Measurements from ENCODE around the gene HP1BP3.

Gene HP1BP3

GRCh38 chr1:20770314-20771087, 16.6 kb downstream of the HP1BP3 start:
- no peak for DNase-seq

DNA sequence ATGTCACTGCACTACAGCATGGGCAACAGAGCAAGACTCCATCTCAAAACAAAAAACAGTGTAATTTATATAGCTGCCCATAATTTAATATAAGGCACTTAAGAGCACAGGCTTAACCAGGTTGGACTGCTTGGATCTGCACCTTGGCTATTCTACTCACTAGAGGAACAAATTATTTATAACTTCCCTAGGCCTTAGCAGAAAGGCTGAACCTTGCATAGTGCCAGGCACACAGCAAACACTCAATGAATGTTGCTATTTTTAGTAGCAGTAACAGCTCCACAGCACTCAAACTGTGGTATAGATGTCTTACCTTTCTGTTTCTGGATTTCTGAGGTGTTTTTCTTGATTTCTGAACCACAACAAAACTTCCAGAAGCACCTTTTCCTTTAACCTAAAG, 19.8 kb downstream of the HP1BP3 start:
- no peak for DNase-seq

- no peak for DNase-seq
These were observed 23.7 kb downstream of the HP1BP3 start for GRCh38 chr1:20763417-20763816.

GRCh38 chr1:20760322-20760721, 26.8 kb downstream of the HP1BP3 start:
- no peak for DNase-seq

DNA sequence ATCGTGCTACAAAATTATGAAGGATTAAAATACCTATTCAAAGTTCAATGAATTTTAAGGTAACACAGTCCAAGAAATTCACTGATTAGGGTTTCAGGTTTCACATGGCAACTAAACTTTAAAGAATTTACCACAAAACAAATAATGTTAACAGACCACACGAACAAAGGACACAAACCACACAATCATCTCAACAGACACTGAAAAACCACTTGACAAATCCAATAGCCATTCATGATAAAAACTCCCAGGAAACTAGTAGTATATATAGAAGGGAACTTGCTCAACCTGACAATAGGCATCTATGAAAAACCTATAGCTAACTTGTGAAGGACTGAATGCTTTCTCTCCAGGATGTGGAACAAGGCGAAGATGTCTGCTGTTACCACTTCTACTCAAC, 33.5 kb downstream of the HP1BP3 start:
- no peak for DNase-seq

- DNase-seq, result no peak
These were observed 35.6 kb downstream of the HP1BP3 start for GRCh38 chr1:20751462-20751990.

- no peak for DNase-seq
These were observed 44.4 kb downstream of the HP1BP3 start for GRCh38 chr1:20742671-20743070.

DNA sequence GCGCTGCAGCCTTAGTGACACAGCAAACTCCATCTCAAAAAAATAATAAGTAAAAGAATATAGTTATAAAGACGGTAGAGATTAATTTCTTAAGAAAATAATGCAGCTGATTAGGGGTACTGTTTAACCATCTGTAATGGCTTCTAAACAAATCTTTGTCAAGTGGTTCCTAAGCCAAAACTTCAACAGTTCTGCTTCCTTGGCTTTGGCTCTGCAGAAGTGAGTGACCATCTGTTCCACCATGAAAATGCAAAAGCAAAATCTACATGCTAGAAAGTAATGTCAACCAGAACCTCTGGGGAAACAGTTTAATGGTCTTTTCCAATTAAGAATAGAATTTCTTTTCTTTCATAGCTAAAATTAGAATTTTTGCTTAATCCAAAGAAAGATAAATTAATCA, 46.3 kb downstream of the HP1BP3 start:
- DNase-seq, result no peak

DNA sequence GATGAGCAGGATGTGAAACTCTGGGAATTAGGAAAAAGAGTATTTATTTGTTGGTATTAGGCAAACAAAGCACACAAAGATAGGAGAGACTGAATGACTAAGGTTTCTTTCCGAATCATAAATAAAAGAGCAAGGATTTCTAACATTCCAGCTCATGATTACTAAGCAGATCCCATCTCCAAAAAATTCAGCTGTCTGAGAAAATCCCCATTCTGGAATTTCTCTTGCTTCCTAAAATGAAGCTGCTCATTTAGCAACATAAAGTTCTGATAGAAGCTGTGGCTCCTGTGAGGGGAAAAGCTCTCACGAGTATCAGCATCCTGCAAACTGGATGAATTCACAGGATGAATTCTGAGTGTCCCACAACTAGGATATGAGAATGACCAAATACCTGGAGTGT, 47.9 kb downstream of the HP1BP3 start:
- no peak for DNase-seq

DNA sequence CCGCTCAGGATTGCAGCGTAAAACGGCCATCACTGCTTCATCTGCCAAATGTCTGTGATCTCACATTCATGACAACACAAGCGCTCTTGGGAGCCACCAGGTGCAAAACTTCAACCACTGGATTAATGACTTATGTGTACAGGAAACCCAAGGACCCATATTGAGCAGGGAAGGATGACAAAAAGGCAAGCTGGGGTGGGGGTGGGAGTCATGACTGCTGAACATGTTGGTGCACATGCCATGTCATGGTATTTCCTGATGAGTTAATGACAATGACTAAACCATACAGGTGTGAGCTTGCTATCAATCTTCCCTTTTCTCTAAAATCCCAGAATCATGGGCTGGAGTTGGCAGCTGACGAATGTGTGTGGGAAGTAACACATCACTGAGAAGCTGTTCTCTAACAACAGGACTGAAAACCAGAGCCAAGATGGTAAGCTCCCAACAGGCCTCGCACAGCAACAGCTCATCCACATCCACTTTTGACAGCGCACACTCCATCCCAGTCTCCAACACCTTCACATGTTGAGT, 51.5 kb downstream of the HP1BP3 start:
- DNase-seq, result no peak

DNA sequence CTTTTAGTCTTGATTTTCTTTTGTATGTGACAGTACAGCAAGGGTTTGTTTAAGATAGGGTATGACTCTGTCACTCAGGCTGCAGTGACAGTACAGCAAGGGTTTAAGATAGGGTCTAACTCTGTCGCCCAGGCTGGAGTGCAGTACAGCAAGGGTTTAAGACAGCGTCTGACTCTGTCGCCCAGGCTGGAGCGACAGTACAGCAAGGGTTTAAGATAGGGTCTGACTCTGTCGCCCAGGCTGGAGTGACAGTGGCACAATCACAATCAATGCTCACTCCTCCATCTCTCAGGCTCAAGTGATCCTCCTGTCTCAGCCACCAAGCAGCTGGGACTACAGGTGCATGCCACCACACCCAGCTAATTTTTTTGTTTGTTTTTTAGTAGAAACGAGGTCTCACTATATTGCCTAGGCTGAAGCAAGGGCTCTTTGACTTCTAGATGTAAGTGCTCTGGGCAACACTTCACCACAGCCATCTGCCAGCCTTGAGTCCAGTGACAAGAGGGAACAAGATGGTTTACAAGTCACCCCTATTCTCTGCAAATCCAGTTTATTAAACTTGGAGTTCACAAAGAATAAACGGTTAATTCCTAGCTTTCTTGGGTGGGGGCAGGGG, 53.6 kb downstream of the HP1BP3 start:
- no peak for DNase-seq

DNA sequence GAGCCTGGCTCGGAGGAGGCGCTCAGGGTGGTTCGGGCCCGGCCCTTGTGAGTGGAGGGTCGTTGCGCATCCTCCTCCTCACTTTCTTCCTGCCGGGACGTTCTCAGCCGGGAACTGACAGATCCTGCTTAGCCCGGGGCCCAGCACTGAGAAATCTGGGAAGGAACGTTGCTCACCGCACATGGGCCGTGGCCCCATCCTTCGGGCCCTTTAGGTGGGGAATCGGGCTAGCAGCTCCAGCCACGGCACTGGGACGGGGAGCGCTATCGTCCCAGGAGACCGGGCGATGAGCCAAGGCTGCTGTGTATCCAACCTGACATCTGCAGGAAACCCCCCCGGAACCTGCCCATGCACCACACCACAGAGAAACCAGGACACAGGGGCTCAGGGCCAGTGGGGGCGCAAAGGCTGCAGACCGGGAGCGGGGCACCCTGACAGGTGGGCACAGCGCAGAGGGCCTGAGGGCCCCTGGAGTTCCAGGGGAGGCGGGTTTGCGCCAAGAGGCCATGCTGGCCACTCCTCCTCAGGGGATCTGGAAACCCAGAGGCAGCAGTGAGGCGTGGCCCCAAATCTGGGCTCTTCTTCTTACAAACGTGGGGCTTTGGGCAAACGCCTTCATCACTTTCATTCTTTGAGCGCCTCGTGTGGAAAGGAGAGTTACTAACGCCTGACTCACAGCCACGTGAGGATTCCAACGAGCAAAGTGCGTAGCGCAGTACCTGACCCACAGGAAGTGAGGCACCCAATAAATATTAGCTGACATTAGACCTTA, 54.3 kb downstream of the HP1BP3 start, which contains the start of gene SH2D5:
SH2D5 (minus strand) TSS at position 116 of the 772 bp plus-strand sequence. CDS start 4,659 bp downstream, outside the sequence.
- peak; percentile 68 to 74 for DNase-seq

DNA sequence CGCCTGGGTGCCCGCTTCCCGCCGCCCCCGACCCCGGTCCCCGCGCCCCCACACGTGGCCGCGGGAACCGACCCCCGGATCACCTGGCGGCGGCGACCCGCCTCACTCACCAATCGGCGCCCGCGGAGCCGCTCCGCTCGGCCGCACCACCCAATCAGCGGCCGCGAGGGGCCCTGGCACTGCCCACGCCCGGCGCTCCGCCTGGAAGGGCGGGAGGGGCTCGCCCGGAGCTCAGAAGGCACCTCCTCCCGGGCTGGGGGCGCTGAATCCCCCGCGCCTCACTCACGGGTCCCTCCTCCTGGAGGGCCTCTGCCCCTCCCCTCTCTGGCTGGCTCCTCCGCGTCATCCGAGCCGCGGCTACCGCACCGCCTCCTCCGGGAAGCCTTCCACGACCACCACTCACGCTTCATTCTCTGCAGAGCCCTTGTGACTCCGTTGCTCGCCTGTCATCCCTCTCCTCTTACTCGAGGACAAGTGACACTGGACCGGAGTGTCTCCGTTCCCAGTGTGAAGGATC, 55.0 kb downstream of the HP1BP3 start:
- peak; percentile 35 to 54 for DNase-seq

- no peak for DNase-seq
These were observed 55.8 kb downstream of the HP1BP3 start for GRCh38 chr1:20731057-20731991.

DNA sequence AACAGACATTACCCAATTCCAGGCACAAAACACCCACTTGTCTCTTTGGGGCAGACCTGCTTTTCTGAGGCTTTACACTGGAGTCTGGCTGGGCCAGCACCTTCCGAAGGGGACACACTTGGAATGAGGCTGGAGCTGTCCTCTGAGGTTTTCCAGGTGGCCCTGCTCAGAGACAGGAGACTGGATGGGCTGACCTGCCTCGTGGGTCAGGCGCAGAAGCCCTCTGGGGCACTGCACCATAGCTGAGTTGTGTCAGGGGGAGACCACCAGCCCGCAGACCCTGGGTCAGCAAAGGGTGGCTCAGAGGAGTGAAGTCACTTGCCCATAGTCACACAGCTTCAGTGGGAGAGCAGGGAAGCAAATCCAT, 56.4 kb downstream of the HP1BP3 start:
- DNase-seq, result no peak

- no peak for DNase-seq
These were observed 57.0 kb downstream of the HP1BP3 start for GRCh38 chr1:20729990-20730689.

DNA sequence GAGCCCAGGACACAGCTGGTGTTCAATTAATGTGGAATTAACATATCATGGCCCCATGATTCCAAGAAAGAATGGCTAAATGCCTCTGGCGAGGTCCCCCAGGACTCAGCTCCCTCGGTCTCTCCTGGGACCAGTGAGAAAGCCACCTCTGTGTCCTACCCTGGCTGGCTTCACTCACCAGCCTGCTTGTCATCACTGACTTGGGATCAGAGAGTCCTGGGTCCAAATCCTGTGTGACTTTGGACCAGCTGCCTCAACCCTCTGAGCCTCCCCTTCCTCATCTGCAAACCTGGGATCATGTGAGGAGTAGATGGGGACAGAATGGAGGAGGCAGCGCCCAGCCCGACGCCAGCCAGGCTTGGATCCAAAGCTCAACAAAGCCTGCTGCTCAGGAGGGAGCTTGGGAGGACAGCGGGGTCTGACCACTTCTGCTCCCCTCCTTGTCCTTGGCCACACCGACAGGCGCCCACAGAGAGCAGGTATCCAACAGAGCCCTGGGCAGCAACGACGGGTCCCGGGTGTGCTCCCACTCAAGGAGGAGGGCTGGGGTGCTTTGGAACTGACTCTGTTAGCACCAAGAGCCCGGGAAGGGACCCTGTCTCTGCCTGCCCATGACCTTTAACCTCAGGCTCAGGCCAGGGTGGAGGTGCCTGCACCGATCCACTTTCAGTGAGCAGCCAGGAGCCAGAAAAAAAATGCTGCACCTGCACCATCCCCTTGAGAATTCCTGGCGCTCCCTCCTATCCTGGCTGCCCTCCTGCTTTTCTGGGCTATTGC, 57.8 kb downstream of the HP1BP3 start:
- no peak for DNase-seq

DNA sequence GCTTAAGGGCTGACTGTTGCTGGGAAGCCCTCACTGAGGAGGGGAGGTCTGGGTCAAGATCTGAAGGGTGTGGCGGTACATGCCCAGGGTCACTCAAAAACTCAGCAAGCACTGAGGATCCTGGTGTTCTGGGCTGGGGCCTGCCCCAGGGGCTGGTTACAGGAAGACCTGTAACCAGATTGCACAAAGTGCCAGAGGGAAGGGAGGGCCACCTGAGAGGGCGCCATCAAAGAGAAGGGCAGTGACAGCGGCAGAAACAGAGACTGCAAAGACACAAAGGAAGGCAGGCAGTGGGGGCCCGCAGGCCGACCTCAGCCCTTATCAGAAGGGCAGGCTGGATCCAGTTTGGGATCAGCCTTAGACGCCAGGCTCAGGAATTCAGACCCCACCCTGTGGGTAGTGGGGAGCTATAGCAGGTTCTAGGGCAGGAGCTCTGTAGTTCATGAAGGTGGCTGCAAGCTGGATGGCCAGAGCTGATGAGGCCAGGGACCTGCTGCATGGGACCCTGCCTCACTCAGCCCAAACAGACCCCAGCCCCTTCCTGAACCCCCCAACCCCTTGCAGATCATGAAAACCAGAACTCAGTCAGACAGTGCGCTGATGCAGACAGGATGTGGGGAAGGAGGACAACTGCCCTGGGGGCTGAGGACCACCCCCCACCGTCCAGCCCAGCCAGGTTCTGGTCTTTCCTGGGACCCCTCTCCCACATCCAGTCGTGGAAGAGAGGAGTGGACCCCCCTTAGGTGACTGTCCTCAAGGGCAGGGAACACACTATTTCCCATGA, 58.5 kb downstream of the HP1BP3 start:
- DNase-seq, result no peak

DNA sequence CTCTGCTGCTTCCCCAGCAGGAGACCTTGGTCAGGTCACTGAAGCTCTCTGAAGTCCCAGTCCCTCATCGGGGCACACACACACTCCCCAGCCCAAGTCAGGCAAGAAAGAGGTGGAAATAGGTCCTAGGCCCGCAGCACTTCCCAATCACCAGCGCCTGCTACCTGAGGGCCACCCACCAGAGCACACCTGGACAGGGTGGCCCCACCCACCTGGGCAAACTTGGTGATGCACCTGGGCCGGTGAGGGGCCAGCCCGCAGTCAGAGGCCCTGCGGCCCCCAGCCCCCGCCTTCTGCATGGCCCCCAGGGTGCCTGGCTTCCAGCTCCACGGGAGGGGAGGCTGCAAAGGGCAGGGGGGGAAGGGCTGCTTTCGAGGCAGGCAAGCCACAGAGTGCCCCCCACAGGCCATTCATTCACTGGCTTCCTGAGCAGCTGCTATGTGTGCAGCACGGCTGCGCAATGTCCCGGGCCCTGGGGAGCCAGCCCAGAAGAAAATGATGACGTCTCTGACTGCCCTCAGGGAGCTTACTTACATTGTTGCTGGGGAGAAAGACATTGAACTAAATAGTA, 59.3 kb downstream of the HP1BP3 start:
- DNase-seq, result no peak

Measured in activated CD4-positive, alpha-beta T cell treated with anti-CD3 and anti-CD28 coated beads, Interleukin-2, amount 50 U/mL, for 4 hours (primary cell).